BJ (cell line): ENCODE data around the gene CYGB. TPM values are rescaled to one million over a fixed set of nuclear protein-coding genes. Genes with fewer than 3 reads are reported as not detected.

ENCODE experiments used
- CTCF ChIA-PET: fragments of 350-600 bp; formaldehyde crosslinking; extraction: SDS; loops from one replicate; lab custom pipeline; 2021; ENCODE audit warnings: antibody characterized with exemption, inconsistent platforms; lab: Yijun Ruan, JAX
- POLR2A ChIA-PET: fragments of 300-600 bp; sonication (Branson Sonifier 250); formaldehyde crosslinking; extraction: SDS; loops from one replicate; lab custom pipeline; 2021; ENCODE audit warnings: antibody characterized with exemption; lab: Charles Lee
- DNase-seq: peaks from one replicate; pipeline ENCODE4 v3.0.0-alpha.2; 2011; ENCODE audit warnings: low read depth
- H3K27me3 ChIP-seq: 2 replicates; pipeline ENCODE4 v1.6.0; 2011; ENCODE audit warnings: low read length; ENCODE audit not compliant: control insufficient read depth, insufficient read depth
- H3K36me3 ChIP-seq: 2 replicates; pipeline ENCODE4 v1.5.1; 2011; ENCODE audit warnings: low read length; ENCODE audit not compliant: control insufficient read depth, insufficient read depth
- H3K4me3 ChIP-seq: 2 replicates; pipeline ENCODE4 v1.5.1; 2011; ENCODE audit warnings: low read depth, mild to moderate bottlenecking, control low read depth, low read length
- polyA plus RNA-seq: library from polyadenylated mRNA; depleted of rRNA; stranded (reverse); fragments of >200 nt; gene quantifications from 2 replicates; pipeline ENCODE4 v1.2.3, GENCODE V29; 2011
- TF ChIP-seq, protein P1 (sequence below): IDR thresholded peaks from 2 replicates; pipeline ENCODE4 v1.5.1; 2011; ENCODE audit warnings: low read depth, mild to moderate bottlenecking, control low read depth, inconsistent platforms, low read length, moderate library complexity; ENCODE audit not compliant: insufficient read depth

Gene CYGB
- polyA plus RNA-seq, 1 experiment = 1.4 TPM

DNA sequence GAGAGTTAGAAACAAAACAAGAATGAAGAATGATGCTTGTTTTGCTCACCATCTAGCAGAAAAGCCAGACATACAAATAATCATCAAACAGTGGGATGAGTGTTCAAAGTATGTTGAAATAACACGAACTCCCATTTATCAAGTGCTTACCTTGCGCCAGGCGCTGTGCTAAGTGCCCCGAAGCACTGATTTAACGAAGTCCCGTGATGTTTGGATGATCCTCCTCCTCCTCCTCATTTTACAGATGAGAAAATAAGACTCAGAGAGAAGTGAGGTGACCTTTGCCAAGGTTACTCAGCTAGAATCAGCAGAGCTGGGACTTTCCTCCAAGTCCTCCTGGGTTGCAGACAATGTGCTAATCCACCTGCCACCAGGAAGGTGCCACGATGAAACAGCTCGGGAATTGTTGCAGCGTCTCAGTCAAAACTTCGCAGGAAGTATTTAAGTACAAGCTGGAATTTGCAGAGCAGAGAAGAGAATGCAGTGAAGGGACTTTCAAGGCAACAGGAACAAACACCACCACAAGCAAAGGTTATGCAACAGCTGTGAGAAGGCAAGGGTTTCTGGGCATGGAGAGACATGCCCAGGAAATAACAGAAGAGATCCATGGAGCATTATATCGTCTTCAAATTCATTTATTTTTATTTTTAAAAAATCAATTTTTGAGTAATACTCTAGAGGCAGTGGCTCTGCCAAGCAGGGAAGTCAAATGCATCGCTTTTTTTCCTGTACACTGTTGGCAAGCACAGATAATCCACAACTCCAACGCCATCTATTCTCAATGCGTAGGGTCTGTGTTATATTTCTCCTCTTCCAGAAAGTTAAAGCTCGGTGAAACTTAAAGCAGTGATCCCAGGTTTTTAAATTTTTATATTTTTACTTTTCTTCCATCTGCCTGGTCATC lies 13.5 kb upstream of the CYGB start:
- no peak for DNase-seq
- H3K36me3 ChIP-seq = no peaks in the 10 kb centered on the region
- H3K27me3 ChIP-seq = no peaks in the 10 kb centered on the region
- H3K4me3 ChIP-seq = no peak overlapping the region
- POLR2A ChIA-PET = no interaction called here
- CTCF ChIA-PET = interaction anchor here (0.7 to 5.0 kb wide), 5 partner anchors 10 to 73 kb away, joined by 3 to 60 read pairs (median 4); no protein-coding TSS in a partner anchor
- TF ChIP-seq, protein P1, sequence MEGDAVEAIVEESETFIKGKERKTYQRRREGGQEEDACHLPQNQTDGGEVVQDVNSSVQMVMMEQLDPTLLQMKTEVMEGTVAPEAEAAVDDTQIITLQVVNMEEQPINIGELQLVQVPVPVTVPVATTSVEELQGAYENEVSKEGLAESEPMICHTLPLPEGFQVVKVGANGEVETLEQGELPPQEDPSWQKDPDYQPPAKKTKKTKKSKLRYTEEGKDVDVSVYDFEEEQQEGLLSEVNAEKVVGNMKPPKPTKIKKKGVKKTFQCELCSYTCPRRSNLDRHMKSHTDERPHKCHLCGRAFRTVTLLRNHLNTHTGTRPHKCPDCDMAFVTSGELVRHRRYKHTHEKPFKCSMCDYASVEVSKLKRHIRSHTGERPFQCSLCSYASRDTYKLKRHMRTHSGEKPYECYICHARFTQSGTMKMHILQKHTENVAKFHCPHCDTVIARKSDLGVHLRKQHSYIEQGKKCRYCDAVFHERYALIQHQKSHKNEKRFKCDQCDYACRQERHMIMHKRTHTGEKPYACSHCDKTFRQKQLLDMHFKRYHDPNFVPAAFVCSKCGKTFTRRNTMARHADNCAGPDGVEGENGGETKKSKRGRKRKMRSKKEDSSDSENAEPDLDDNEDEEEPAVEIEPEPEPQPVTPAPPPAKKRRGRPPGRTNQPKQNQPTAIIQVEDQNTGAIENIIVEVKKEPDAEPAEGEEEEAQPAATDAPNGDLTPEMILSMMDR = no peak

DNA sequence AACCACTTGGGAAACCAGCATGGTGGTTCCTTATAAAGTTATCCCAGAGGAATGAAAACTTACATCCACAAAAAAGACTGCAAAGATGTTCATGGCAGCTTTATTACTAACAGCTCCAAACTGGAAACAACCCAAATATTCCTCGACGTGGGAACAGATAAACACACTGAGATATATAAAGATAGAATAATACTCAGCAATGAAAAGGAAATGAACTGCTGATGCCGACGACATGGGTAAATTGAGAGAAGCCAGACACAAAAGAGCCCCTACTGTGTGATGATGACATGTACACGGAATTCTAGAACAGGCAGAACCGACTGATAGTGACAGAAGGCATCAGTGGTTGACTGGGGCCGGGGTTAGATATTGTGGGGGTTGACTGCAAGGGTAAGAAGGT lies 12.0 kb upstream of the CYGB start:
- Histone ChIP-seq H3K4me3 (no peak overlapping the region), H3K27me3 (0 out of 2 replicates have a peak, but pooled peaks cover 1% of the 10 kb centered on the region), H3K36me3 (no peaks in the 10 kb centered on the region)
- ChIA-PET POLR2A (no interaction called here), CTCF (interaction anchor here (0.8 to 5.0 kb wide), 3 partner anchors 26 to 132 kb away, joined by 4 to 60 read pairs (median 5); no protein-coding TSS in a partner anchor)
- DNase-seq = no peak
- TF ChIP-seq, protein P1 = no peak

DNA sequence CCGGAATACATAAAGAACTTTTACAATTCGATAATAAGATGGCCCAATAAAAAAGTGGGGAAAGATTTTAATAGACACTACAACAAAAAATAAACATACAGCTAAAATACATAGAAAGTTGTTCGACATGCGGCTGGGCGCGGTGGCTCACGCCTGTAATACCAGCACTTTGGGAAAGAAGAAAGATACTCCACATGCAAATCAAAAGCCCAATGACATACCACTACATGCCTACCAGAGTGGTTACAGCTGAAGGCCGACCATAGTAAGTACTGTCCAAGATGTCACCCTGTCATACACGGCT lies 11.7 kb upstream of the CYGB start:
- TF ChIP-seq, protein P1 = no peak
- Histone ChIP-seq H3K36me3 (no peaks in the 10 kb centered on the region), H3K4me3 (no peak overlapping the region), H3K27me3 (0 out of 2 replicates have a peak, but pooled peaks cover 1% of the 10 kb centered on the region)
- DNase-seq = no peak
- ChIA-PET CTCF (interaction anchor here (0.8 to 5.0 kb wide), 4 partner anchors 26 to 132 kb away, joined by 3 to 60 read pairs (median 4); no protein-coding TSS in a partner anchor), POLR2A (no interaction called here)

DNA sequence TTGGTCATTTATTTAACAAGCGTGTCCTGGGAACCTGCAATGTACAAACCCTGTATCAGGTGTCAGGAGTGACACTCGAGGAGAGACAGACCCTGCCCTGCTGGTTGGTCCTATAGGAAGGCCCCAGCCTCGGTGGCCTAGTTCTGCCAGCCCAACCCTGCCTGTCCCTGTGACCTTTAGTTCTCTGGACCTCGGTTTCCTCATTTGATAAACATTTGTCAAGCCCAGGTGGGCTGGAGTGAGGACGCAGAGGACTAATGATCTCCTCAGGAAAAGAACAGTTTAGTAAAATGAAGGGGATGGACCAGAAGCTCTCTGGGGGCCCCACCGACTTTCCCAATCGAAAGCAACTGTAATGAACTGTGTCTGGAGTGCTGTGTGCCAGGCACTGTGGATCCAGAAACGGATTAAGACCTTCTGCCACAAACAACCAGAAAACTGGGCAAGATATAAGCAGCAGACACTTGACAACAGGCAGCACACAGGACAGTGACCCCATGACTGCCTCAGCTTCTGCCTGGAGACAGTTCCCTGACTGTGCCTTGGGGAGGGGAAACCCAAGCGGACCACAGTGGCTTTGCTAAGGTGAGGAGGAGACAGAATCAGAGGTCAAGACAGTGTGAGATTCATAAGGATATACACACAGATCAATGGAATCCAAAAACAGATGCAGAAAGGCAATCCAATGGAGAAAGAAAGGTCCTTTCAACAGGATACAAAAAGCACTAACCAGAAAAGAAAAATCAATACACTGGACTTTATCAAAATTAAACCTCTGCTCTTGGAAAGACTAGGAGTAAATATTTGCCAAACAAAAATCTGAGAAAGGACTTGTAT lies 11.1 kb upstream of the CYGB start:
- CTCF ChIA-PET = interaction anchor here (0.9 to 5.0 kb wide), 3 partner anchors 25 to 75 kb away, joined by 3 to 60 read pairs (median 4); no protein-coding TSS in a partner anchor
- Histone ChIP-seq H3K4me3 (no peak overlapping the region), H3K36me3 (no peaks in the 10 kb centered on the region), H3K27me3 (0 out of 2 replicates have a peak, but pooled peaks cover 3% of the 10 kb centered on the region)
- POLR2A ChIA-PET = no interaction called here
- TF ChIP-seq, protein P1 = no peak
- DNase-seq = no peak
